GM21423 (cell line): ENCODE measurements around the gene ASIC3.
"Not testable (repeated sequence)": the region's sequence is repeated elsewhere in the genome, so short reads cannot be mapped to it uniquely, and the experiment has no call there.

Experiments
- ATAC-seq: cut with Tn5 transposase; IDR thresholded peaks from one replicate; pipeline ENCODE4 v1.9.1; 2021; ENCODE audit warnings: mild to moderate bottlenecking, moderate library complexity; ENCODE audit not compliant: unreplicated experiment

ASIC3 gene

DNA sequence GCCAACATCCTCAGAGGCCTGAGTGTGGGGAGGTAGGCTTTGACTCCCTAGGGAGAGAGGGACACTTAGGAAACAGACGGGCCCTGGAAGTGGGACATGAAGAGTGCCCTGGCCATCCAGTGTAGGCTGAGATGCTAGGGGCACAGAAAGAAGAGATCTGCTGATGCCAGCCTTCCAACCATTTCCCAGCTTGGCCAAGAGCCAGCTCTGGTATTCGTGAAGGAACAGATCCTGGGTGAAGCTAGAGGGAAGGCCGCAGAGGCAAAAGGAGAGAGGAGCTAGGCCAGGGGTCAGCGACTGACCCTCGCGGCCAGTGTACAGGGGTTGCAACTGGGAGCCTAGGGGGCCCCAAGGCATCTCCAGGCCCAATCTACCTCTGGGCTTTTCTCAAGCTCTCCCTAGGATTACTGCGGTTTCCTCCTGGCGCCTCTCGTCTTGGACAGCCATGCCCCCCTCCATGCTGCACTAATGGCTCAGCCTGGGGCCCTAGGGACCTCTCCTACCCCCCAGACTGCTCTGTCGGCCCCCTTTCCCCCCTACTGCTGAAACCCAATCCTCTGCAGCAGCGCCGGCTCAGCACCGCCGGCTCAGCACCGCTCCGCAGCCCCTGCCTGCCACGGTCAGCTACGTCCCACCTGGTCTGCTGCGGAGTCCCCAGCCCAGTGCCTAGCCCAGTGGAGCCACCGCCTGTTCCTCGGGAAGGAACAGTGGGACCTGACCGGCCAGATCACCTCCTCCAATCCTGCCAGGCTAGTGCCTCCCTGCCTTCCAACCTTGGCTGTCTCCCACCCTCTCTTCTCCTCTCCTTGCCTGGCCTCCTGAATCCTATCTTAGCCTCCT is at the start of gene ASIC3:
ASIC3 (plus strand) TSS at position 556 of the 840 bp plus-strand sequence. CDS start 355 bp downstream, outside the sequence.
- ATAC-seq = no peak

DNA sequence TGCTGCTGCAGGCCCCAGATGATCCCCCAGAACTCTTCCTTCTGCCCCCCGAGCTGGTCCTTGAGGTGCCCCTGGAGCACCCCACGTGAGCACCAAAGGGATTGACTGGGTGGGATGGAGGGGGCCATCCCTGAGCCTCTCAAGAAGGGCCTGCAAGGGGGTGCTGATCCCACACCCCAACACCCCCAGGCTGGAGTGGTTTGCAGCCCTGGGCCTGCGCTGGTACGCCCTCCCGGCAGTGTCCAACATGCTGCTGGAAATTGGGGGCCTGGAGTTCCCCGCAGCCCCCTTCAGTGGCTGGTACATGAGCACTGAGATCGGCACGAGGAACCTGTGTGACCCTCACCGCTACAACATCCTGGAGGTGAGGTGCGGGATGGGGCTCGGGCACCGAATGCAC is 49.3 kb upstream of the ASIC3 start:
- no peak for ATAC-seq

DNA sequence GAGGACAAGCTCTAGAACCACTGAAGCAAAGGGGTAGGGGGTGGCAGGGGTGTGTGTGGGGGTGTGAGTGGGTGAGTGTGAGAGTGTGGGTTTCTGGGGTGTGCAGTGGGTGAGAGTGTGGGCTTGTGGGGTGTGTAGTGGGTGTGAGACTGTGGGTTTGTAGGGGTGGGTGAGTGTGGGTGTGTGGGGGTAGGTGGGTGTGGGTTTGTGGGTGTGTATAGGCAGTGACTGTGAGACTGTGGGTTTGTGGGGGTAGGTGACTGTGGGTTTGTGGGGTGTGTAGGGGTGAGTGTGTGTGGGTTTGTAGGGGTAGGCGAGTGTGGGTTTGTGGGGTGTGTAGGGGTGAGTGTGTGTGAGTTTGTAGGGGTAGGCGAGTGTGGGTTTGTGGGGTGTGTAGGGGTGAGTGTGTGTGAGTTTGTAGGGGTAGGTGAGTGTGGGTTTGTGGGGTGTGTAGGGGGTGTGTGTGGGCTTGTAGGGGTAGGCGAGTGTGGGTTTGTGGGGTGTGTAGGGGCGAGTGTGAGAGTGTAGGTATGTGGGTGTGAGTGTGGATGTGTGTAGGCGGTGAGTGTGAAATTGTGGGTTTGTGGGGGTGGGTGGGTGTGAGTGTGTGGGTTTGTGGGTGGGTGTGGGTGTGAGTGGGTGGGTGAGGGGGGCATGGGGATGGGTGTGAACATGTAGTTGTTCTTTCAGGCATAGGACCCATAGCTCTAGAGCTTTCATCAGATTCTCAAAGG is 48.7 kb upstream of the ASIC3 start:
- ATAC-seq = no peak

DNA sequence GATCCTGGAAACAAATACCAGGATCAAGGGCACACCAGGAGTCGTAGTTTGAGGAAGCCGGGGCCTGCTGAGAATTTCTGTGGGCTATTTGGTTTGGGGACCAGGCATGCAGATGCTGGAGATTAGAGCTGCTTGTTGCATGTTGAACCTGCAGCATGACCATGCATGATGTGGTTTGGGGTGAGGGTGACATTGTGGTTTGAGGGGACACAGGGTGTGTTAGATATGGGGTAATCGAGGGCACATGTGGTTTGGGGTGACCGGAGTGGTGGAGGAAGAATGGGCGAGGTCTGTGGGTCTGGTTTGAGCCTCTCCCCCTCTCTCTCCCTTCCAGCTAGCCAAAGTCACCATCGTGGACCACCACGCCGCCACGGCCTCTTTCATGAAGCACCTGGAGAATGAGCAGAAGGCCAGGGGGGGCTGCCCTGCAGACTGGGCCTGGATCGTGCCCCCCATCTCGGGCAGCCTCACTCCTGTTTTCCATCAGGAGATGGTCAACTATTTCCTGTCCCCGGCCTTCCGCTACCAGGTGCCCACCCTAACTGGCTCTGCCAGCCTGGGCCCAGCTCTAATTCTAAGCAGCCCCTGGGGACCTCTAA is 47.3 kb upstream of the ASIC3 start:
- no peak for ATAC-seq

DNA sequence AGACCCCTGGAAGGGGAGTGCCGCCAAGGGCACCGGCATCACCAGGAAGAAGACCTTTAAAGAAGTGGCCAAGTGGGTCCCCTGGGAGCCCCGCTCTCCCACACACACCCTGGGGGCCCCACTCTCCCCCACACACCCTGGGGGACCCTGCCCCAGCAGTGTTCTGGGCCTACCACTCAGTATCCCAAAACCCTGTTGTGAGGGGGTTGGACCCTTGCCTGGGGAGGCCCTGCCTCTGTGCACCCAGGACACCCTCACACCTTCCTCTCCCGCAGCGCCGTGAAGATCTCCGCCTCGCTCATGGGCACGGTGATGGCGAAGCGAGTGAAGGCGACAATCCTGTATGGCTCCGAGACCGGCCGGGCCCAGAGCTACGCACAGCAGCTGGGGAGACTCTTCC is 46.8 kb upstream of the ASIC3 start:
- ATAC-seq = no peak

DNA sequence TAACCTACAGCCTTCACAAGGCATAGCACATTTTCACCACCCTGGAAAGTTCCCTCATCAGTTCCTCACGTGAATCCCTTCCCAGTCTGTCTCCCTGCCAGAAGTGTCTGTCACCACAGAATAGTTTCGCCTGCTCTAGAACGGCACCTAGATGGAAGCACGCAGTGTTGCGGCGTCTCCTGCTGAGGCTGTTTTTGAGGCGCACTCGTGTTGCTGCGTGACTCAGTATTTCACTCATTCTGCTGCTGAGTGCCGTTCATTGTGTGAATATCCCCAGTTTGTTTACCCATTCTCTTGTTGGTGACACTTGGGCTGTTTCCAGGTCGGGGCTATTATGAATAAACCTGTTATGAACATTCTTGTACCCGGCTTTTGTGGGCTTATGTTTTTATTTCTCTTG is 44.8 kb upstream of the ASIC3 start:
- ATAC-seq = no peak

DNA sequence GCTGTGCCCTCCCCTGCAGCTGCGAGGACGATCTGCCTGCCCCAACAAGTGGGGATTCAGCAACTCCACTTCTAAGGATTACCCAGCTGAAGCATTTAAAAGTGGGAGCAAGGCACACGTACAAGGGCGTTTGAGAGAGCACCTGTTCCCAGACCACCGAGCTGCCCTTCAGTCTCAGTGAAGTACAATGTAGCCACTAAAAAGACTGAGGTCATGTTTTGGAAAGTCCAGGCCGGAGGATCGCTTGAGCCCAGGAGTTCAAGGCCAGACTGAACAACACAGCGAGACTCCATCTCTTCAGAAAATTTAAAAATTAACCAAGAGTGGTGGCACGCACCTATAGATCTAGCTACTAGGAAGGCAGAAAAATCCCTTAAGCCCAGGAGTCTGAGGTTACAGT is 42.8 kb upstream of the ASIC3 start:
- ATAC-seq = no peak

DNA sequence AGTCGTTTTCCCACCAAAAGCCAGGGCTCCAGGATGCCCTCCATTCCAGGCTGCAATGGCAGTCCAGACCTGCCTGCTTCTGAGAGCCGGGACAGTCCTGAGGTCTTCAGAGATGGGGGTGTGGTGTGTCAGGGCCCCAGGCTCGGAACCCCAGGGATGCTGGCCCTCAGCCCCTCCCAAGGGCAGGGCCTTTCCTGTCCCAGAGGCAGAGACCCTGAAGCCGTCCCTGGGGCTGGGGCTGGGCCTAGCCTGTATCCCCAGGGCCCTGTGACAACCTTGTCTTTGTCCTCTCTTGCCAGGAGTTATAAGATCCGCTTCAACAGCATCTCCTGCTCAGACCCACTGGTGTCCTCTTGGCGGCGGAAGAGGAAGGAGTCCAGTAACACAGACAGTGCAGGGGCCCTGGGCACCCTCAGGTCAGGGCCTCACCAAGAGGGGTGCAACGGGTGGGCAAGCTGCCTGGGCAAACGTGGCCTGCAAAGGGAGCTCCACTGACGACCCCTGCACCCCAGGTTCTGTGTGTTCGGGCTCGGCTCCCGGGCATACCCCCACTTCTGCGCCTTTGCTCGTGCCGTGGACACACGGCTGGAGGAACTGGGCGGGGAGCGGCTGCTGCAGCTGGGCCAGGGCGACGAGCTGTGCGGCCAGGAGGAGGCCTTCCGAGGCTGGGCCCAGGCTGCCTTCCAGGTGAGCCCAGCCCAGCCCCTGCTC is 41.6 kb upstream of the ASIC3 start:
- ATAC-seq = no peak

DNA sequence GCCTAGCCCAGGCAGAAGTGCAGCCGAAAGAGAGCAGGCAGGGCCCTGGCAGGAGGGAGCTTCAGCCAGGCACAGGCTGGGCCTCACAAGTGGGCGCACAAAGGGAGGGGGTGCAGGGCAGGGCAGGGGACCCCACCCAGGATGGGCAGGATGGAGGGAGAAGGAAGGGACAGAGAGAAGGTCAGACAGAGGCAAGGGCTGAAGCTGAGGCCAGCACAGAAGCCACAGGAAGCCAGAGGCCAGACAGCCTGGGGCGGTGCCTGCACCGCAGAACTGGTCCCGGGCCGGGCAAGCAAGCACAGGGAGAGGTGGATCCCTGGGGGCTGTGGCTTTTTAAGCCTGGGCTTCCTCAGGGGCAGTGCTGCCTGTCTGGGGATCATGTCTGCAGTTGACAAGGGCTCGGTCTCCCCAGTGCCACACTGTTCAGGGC is 40.8 kb upstream of the ASIC3 start:
- no peak for ATAC-seq

DNA sequence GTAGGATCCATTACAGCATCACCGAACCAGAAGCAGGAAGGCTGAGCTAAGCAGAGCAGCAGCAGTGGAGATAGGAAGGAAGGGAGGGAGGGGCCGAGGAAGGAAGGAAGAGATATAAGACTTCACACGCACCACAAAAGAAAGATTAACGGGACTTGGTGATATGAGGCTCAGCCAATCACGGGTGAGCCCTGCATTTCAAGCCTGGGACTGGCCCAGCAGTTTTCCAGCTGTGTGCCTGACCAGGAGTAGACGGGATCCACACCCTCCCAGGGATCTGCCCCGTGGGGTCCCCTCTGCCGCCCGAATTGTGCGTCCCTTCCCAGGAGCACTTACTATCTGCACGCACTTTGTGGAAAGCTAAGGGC is 40.2 kb upstream of the ASIC3 start:
- no peak for ATAC-seq

DNA sequence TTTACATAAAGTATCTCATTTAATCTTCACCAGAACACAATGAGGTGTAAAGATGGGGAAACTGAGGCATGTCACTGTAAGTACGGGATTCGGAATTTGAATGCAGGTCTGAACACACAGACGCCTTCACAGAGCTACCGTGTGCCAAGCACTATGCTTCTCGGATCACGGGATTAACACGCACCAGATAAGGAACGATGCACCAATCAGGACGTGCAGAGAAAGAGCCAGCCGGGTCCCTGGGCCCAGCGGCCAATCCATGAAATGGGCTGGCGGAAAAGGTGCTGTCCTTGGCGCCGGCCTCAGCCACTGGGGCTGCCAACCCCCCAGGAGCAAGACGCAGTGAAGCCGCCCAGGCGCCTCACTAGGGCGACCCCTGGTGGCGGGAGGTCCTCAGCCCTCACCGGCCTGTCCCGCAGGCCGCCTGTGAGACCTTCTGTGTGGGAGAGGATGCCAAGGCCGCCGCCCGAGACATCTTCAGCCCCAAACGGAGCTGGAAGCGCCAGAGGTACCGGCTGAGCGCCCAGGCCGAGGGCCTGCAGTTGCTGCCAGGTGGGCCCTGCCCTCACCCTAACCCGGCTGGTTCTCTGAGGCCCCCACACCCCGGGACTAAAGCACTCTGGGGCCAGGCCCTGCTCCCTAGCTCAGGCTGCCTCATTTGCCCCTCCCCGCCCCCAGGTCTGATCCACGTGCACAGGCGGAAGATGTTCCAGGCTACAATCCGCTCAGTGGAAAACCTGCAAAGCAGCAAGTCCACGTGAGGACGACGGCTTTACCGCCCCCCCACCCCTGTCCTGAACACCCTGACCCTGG is 39.6 kb upstream of the ASIC3 start:
- ATAC-seq = no peak

DNA sequence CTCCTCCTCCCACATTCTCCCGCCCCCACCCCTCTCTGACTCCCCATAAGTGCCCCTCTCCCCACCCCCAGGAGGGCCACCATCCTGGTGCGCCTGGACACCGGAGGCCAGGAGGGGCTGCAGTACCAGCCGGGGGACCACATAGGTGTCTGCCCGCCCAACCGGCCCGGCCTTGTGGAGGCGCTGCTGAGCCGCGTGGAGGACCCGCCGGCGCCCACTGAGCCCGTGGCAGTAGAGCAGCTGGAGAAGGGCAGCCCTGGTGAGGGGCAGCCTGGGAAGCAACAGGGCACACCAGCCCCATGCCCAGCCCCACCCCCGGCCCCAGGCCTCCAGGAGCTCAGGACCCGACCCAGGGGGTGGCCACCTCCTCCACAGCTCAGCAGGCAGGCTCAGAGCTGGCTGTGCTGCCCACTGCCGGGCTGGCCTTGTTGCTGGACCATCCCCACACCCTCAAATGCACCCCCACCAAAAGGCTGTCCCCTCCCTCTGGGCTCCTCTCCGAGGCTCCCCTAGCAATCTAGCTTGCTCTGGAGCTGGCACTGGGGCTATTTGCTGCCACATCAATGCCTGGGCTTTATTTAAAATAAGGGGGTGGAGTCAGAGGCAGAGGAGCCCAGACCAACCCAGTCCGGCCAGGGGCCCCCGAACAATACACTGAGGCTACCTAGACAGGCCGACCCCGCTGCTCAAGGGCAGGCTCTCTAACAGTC is 38.8 kb upstream of the ASIC3 start:
- no peak for ATAC-seq

DNA sequence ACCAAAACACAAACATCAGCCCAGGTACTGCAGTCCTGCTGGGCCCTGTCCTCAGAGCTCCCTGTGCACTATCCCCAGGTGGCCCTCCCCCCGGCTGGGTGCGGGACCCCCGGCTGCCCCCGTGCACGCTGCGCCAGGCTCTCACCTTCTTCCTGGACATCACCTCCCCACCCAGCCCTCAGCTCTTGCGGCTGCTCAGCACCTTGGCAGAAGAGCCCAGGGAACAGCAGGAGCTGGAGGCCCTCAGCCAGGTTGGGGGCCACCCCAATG is 38.4 kb upstream of the ASIC3 start:
- no peak for ATAC-seq

DNA sequence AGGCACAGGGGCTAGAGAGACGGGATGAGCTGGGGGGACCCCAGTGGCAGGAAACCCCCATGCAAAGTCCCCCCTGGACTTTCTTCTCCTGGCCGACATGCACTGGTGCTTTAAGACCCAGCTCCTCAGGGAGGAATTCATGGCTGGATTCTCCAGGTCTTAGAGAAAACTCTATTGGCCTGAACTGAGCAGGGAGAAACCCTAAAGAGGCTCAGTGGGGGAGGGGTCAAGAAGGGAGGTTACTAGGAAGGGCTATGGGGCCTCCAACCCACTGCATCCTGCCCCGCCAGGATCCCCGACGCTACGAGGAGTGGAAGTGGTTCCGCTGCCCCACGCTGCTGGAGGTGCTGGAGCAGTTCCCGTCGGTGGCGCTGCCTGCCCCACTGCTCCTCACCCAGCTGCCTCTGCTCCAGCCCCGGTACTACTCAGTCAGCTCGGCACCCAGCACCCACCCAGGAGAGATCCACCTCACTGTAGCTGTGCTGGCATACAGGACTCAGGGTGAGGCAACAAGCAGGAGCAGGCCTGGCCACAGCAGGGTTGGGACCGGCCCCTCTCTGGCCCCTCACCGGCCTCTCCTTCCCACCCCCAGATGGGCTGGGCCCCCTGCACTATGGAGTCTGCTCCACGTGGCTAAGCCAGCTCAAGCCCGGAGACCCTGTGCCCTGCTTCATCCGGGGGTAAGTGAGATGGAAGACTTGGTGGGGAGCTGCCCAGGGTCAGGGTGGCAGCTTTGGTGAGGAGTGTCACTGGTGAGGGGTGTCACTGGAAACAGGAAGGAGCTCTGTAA is 37.8 kb upstream of the ASIC3 start:
- no peak for ATAC-seq

DNA sequence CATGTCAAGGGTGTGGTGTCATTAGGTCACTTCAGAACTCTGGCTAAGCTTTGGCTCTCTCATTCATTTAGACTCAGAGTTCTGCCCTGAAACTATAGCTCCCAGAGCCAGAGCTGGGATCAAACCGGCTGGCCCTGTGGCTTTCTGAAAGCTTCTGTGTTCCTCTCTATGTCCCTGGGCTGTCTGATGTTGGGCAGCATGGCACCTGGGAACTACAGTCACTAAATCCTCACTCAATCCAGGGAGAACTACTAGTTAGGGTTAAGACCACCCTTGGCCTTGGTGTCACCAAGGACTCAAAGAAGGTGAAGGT is 37.3 kb upstream of the ASIC3 start:
- no peak for ATAC-seq

DNA sequence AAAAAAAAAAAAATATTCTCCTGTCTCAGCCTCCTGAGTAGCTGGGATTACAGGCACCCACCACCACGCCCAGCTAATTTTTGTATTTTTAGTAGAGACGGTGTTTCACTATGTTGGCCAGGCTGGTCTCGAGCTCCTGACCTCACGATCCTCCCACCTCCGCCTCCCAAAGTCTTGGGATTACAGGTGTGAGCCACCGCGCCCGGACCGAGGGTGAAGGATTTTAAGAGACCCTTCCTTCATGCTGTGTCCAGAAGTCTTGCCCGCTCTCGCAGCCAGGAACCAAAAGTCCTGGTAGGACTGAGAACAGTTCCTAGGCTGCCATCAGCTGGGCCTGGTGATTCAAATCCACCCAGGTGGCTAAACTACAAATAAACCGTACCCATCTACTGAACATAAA is 36.7 kb upstream of the ASIC3 start:
- not testable (repeated sequence) for ATAC-seq

DNA sequence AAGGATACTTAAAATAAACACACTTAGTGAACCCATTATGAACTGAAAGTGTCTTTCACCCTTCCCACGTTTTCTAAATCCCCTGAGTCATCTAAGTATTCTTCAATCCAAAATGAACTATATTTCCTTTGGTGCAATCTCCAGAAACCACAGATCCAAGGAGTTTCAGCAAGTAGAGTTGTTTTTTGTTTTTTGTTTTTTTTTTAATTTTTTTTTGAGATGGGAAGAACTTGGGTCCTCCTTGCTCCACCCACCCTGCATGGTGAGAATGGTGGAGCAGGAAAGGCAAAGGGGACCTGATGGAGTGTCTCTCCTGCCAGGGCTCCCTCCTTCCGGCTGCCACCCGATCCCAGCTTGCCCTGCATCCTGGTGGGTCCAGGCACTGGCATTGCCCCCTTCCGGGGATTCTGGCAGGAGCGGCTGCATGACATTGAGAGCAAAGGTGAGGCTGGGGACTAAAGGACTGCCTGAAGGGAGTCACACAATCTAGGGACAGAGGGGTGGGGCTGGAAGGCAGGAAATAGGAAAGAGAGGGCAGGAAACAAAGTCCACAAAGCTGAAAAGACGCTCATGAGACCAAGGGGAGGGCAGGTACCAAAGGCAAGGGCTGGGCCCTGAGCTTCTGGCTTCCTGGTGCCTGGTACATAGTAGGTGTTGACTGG is 36.2 kb upstream of the ASIC3 start:
- ATAC-seq = no peak

DNA sequence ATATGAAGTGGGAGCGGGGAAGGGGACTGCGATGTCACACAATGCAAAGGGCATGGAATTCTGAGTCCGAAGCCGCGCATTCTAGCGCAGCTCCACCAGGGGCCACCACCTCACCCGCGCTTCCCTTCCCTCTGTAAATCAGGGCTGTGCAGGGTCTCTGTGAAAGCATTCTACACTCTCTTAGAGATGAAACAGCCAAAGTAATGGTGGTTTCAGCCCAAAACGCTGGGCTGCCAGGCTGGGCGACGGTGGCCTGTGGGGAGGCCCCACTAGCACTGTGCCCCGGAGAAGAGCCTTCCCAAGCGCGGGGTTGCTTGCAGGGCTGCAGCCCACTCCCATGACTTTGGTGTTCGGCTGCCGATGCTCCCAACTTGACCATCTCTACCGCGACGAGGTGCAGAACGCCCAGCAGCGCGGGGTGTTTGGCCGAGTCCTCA is 35.4 kb upstream of the ASIC3 start:
- no peak for ATAC-seq

DNA sequence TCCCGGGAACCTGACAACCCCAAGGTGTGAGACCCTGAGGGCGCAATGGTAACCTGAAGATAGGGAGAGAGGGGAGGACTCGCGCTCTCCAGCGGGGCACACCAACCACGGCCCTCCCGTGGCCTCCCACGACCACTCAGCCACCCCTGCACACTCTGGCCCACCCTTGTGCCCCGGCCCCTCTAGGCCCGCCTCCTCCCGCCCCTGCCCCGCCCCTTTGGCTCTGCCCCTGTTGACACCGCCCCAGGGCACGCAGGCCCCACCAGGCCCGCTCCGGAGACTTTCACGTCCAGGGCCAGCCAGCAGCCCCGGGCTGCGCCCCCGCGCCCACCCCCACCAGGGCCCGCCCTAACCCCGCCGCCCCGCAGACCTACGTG is 35.0 kb upstream of the ASIC3 start:
- ATAC-seq = peak; percentile 4
